GM18508 (cell line): ENCODE measurements around the gene ABHD6.
A peak's percentile ranks its signal among the peaks of the same experiment; 100 is the strongest.
"Not testable (repeated sequence)": the region's sequence is repeated elsewhere in the genome, so short reads cannot be mapped to it uniquely, and the experiment has no call there.

Experiments
- ATAC-seq: cut with Tn5 transposase; IDR thresholded peaks from one replicate; pipeline ENCODE4 v1.9.1; 2021; ENCODE audit warnings: moderate number of reproducible peaks; ENCODE audit not compliant: insufficient read depth, unreplicated experiment

ABHD6 gene

DNA sequence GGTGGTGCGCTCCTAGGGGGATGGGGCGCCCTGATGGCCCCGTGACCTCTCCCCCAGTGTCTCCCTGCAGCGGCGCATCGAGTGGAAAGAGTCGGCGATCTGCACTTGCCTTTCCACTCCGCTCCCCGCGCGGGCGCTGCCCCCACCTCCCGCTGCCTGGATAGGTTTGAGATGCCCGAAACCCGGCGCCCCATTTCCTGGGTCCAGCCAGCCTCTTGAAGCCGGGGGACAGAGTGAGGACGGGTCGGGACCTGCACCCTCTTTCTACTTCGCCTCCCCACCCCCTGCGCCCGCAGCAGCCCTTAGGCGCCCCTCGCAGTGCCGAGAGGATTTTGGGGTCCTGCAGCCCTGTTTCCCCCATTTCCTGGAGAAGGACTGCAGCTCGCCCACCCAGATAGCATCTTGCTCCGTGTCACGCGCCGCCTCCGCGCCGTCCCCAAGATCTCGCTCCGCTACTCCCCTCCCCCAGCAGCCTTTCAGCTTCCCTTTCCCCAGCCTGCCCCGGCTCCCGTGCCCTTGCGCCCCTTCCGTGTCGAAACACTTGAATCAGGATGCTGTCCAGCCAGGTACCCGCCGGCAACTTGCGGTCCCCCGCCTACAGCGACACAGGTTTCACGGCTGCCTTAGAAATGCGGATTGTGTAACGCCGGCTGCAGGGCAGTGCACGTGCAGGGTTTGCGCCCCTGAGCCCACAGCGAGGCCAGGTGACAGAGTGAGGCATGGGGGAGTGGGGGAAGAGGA is 519 bp downstream of the ABHD6 start:
- ATAC-seq = peak; percentile 6

DNA sequence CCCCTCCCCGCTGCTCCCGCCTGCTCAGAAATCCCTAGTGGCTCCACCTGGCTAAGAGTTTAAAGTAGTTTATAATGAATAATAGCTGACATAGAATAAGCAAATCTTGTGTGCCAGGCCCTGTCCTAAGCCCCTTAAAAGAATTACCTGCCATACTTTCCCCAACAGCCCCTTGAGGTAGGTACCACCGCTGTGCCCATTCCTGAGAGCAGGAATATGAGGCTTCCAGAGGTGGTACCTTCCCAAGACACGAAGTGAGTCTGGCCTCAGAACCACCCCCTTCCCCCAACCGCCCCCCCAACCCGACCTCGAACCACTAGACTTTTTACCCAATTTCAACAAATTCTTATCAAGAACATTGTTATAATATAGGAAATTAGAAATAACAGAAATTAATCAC is 1.2 kb downstream of the ABHD6 start:
- no peak for ATAC-seq

DNA sequence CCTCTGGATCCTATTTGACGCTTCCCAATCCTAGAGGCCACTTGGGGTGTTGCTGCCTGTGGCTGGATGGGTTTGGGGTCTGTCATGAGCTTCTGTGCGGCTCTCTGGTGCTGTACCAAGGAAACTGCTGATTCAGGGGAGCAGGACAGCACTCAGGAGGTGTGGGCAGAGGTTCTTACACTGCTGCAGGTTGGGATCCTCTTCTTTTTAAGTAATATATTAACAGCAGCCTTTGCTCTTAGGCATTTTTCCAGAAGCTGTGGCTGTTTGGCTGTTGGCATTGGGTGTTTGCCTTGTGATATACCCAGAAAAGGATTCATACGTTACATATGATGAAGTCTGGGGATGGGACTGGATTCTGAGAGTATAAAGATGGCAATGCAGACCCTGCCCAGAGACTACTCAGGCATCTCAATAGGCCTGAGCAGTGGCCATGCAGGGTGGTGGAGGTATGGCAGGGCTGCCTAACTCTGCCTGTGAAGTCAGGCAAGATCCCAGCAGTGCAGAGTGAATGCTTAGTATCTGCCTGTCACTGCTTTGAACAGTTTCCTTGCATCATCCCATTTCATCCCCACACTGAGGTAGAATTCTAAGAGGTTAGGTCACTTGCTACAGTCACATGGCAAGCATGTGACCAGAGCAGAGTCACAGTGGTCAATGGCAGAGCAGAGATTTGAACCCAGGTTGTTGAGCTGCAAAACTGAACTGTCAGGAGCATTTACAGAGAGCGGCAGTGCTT is 3.9 kb downstream of the ABHD6 start:
- ATAC-seq = no peak

DNA sequence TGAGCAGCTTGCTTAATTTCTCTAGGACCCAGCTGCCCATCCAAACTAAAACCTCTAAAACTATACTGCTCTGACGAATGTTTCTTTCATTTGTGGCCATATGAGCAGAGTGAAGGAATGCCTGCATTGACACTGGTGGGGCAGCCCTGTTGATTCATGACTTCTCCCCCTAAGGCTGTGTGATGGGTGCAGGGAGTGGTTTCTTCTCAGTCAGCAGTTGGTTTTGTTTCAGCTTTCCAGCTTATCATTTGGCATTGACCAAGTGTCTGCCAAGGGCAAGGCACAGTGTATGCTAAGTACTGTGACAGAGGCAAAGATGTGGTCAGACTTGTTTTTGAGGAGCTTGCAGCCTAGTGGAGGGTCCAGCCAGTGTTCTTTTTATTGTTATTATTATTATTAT is 4.7 kb downstream of the ABHD6 start:
- no peak for ATAC-seq

DNA sequence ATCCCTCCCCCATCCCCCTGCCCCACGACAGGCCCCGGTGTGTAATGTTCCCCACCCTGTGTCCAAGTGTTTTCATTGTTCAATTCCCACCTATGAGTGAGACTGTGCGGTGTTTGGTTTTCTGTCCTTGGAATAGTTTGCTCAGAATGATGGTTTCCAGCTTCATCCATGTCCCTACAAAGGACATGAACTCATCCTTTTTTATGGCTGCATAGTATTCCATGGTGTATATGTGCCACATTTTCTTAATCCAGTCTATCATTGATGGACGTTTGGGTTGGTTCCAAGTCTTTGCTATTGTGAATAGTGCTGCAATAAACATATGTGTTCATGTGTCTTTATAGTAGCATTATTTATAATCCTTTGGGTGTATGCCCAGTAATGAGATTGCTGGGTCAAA is 5.3 kb downstream of the ABHD6 start:
- not testable (repeated sequence) for ATAC-seq

DNA sequence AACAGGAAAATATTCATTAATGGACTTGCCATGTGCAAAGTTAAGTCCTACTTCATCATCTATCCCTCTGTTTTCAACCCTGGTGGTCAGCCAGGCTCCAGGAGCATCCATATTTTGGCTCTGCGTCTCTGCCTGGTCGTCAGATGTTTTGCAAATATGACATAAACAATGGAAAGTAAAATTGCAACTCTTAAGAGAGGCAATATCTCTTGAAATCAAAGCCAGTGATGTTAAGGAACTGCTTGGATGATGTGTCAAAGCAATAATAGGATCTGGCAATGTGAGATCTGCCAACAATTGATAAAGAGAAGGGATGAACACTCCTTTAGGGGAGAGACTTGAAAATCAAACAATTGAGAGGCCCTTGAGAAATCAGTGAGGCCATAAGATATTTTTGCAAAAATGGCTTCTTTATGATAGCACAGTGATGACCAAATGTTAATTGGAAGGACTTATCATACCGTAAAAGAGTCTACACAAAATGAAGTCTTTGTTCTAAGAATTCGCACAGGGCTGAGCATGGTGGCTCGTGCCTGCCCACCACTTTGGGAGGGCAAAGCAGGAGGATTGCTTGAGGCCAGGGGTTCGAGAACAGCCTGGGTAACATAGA is 6.5 kb downstream of the ABHD6 start:
- no peak for ATAC-seq

DNA sequence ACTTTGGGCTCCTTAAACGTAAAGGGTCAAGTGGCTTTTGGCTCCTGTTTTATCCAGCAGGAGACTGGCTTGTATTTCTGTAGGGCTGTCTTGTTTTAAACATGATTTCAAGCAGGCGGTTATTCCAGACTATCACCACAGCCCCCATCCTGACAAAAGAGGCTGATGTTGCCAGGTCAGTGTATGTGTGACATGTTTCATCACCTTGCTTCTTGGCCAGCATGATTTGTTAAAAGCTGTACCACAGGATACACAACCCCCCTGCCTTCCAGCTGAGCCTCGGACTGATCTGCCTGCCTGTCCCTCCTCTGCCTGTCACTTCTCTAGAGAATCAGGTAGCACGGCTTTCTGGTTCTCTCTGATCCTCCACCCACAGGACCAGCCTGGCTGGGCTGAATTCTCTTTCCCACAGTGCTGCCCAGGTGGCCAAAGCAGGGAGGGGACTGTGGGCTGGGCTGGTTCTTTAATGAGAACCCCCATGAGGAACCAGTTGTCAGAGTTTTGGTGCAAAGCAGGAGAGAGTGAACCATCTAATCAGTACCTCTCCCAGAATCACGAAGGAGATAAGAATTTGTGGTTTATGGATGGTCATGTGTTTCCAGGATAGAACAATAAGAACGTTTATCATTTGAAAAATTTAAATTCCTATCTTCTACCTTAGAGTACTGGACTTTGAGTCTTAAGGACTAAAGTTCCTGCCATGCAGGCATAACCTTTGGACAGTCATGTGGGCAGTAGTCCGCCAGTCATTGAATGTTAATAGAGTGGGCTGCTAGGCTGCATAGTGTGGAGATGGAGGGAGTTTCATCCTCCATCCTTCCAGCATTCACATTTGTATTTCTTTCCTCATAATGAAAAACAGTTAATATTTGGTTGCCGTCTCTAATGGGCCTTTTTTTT is 8.8 kb downstream of the ABHD6 start:
- ATAC-seq = no peak

DNA sequence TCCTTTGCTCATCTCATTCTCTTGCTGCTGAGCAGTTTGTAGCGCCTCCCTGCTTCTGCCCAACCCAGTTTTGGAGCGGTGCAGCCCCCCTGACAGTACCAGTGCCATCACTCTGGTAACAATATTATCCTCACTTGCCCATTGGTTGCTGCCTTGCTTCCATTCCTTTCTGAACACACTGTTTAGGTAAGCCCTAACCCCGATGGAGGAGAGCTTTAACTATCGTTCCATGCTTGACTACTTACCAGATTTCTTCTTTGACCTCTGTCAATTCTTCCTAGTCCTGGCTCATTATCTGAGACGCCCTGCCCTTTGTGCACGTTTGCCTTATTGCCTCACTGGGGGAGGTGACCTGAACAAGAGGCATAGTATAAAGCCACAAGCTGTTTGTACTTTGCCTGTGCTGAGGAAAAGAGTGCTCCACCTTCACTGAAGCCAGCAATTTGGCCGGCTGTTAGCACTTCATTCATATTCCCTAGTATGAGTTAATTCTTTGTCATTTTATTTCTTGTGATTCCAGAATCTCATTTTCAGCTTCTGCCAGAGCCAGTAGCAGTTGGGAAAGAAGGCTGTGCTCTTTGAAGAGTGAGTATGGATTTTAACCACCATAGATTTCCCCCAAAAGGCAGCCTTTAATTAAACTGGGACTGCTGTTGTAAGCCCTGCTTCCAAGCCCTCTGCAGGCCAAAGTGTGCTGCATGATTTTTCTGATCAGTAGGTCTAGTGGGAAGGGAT is 11.9 kb downstream of the ABHD6 start:
- ATAC-seq = no peak

DNA sequence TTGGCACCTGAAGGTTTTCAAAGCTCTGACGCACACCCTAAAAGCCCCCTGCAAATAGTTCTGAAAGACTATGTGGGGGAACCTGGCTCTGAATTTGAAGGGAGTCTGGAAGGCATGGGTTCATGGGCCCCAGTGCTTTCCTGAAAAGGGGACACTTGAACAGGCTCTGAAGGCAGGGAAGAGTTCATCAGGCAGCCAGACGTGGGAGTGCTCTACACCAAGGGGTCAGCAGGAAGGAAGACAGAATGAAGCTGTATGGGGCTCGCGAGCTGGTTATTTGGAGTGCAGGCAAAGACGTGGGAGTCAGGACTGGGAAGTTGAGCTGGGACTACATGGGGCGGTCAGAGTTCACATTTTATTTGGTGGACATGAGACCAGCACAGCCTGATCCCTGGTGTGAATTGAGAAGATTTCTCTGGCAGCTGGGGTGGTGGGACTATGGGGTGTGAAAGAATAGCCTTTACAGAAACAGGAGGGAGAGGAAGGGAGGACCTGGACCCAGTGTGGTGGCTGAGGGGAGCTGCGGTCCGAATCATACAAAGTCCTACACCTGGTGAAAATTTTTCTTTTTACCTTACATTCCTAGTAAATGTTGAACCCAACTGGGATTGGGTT is 12.6 kb downstream of the ABHD6 start:
- no peak for ATAC-seq

DNA sequence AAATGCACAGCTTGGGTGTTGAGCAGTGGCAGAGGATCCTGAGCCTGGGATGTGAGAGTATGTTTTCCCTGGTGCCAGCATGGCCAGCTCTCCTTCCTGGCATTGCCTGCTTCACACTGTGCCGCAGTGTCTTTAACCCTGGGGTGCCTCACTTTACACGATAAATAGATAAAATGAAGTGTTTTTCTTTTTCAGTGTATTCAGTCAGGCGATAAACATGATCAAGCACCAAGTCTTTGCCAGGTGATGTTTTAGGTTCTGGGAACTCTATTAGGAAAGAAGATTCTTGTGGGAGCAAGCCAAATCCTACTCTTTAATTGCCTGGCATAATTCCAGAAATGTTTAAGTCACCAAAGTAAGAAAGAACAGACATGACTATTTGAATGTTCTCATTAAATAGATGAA is 14.0 kb downstream of the ABHD6 start:
- no peak for ATAC-seq

DNA sequence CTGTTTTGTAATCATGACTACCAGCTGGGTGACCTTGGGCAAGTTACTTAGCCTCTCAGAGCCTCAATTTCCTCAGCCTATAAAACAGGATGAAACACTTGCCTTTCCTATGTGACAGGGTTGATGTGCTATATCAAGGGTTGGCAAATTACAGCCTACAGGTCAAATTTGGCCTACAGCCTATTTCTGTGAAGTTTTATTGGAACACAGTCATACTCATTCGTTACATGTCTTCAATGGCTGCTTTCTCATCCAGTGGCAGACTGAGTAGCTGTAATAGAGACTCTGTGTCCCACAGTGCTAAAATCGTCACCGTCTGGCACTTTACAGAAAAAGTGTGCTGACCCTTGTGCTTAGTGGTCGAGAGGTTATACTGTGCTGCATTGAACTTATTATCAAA is 16.6 kb downstream of the ABHD6 start:
- no peak for ATAC-seq

DNA sequence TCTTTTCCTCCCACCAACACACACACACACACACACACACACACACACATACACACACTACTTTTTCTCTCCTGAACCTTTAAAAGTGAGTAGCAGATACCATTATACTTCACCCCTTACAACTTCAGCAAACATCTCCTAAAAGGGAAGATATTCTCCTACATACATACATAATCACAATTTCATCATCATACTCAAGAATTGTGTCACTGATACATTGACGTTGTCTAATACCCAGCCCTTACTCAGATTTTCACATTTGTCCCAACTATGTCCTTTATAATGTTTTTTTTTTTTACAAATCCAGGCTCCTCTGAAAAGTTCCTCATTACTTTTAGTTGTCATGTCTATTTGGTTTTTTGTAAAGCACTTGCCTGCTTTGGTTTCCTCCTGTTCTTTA is 18.5 kb downstream of the ABHD6 start:
- ATAC-seq = no peak

DNA sequence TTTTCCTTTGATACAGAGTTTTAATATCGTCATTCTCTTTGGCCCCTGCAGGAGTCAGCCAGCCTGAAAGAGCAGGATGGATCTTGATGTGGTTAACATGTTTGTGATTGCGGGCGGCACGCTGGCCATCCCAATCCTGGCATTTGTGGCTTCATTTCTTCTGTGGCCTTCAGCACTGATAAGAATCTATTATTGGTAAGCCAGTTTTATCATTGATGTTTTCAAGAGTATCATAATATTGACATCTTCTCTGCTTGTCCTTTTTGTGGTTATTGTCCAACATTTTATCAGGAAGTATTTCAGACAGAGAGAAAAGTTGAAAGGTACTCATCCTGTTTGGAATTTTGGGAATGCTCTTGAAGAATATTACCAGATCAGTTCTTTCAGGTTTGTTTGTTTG is 18.9 kb downstream of the ABHD6 start:
- ATAC-seq = no peak

DNA sequence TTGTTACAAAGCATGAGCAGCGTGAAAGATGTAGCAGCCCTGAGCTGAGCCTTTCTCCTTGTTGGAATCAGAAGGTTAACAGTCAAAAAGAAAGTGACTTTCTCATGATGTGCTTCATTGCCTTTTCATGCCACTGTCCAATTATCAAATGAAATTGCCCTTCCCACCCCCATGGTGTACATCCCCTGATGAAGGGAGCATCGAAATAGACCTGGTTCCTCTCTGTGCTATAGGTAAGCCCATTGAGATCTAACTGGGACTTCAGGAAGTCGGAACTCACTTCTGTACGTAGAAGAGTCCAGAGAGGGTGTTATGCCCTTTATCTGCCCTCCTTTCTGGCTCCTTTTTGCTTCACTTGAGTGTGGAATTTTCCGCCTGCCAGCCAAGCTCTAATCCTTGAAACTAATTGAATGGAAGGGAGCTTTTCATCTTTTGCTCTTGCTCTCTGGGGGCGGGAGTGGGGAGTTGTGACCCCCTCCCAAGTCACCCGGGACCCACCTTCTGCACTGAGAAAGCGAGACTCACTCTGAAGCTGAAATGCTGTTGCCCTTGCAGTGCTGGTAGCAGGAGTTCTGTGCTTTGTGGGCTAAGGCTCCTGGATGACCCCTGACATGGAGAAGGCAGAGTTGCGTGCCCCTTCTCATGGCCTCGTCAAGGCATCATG is 20.9 kb downstream of the ABHD6 start:
- ATAC-seq = no peak

DNA sequence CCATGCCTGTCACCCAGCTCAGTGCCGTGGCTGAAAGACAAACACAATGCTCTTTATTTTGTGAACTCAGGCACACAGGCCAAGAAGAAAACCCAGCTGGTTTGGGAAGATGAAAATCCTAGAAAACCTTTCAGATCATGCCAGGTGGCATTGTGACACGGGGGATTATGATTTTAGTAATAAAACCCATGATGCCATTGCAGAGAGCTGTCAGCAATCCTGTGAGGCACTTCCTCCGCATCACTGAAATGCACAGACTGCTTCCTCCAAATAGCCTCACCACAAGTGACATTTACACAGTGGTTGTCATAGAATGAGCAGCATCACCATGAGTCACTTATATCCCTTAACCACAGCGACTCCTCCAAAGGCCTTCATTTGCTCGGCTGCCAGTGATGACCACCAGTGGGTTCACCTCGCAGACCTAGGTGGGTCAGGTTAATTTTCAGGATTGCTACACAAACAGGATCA is 22.7 kb downstream of the ABHD6 start:
- no peak for ATAC-seq

DNA sequence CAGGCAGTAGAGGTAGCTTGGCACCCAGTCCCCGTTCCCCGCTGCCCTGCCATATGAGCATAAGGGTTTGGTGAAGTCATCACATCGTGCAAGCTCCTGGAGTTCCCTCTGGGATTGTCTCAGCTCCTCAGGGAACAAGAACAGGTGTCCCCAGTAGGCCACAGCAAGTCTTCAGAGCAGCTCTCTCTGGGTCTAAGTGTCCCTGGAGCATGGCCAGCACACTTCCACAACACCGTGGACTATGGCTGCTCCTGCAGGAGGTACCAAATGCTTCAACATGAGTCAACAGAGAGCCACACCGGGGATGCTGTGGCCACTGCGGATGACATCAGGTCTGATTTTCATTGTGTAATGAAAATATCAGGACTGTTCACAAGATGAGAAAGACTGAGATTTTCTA is 23.1 kb downstream of the ABHD6 start:
- ATAC-seq = no peak

DNA sequence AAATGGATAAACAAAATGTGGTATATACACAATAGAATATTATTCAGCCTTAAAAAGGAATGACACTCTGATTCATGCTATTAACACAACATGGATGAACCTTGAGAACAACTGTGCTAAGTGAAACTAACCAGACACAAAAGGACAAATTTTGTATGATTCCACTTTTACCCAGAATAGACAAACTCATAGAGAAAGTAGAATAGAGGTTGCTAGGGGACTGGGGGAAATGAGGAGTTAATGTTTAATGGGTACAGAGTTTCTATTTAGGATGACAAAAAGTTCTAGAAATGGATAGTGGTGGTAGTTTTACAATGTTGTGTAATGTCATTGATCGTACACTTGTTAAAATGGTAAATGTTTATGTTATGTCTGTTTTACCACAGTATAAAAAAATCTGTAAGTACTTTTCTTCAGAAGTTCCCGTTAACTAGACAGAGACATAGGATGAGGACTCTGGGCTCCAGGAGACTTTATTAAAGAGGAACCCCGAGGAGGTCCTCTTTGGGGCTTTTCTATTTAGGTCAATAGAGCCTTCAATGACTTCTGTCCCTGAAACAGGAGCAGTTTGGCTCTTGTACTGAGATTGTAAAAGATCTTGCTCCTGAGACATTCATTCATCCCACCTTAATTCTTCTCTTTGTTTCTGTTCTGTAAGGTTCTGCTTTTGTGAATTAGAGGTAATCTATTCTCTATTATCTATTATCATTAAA is 24.5 kb downstream of the ABHD6 start:
- ATAC-seq = no peak

DNA sequence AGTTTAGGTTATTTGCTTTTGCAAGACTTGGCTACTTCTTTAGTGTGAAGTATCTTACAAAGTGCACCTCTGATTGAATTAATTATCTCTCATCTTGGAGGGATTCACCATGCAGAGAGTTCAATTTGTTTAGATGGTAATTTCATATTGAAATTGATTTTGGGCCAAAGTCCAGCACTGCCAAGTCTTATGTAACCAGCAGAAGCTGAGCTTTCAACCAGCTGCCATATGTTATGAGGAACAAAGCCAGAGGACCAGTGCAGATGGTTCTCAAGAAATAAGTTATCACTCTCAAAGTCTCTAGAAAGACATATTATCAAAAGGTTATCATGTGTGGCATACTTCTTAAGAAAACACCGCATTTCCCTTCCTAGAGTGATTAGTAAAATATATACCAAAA is 29.0 kb downstream of the ABHD6 start:
- no peak for ATAC-seq
